Measurements from ENCODE around the gene APOA4.

APOA4 gene

DNA sequence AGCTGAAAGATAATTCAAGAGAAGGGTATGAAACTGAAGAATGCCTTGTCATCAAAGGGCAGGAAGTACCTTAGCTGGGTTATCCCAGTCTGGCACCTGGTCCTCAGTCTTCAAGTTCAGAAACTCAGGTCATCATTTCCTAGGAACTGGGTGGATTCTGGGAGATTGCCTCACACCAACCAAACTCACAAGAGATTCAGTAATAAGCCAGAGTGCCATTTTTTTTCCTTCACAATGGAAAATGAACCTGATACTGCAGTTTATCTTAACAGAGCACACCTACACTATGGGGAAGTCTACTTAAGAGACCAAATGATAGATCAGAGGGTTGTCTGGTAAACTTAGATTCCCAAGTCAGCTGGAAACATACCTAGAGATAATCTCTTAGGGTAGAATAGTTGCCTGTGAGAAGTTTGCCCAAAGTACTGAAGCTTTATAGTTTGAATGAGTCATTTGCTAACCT lies 46.6 kb downstream of the APOA4 start:
- DNase-seq (ENCODE audit: low read depth), result no peak

- DNase-seq (ENCODE audit: low read depth), result no peak
These were observed 47.1 kb downstream of the APOA4 start for GRCh38 chr11:116775975-116776374.

- DNase-seq (ENCODE audit: low read depth), result no peak
These were observed 48.4 kb downstream of the APOA4 start for GRCh38 chr11:116774661-116775060.

GRCh38 chr11:116773203-116774097 lies 49.7 kb downstream of the APOA4 start:
- DNase-seq (ENCODE audit: low read depth), result no peak

- DNase-seq (ENCODE audit: low read depth), result peak; percentile 31
These were observed 50.5 kb downstream of the APOA4 start, which contains the start of gene BUD13 for GRCh38 chr11:116772443-116773202. BUD13 (minus strand) TSS chr11:116772987; CDS start chr11:116772964, 23 bp downstream.

- no peak for DNase-seq (ENCODE audit: low read depth)
These were observed 51.2 kb downstream of the APOA4 start for GRCh38 chr11:116771935-116772334.
